Ureter (tissue), 1 donor: ENCODE data around the gene SLC24A4. TPM values are rescaled to one million over a fixed set of nuclear protein-coding genes. Genes with fewer than 3 reads are reported as not detected.
"Not testable (repeated sequence)": the region's sequence is repeated elsewhere in the genome, so short reads cannot be mapped to it uniquely, and the experiment has no call there.

ENCODE experiments used
- DNase-seq: peaks from one replicate; pipeline ENCODE4 v3.0.0-alpha.2; 2020; ENCODE audit warnings: low spot score
- total RNA-seq: library from RNA; stranded (reverse); gene quantifications from one replicate; pipeline ENCODE4 v1.2.4, GENCODE V29; 2023
- donor health status: DM: yes; HTN: yes; CAD: no.

Gene SLC24A4
- total RNA-seq, 1 donor from 2014 or later = 0.75 TPM

GRCh38 chr14:92402500-92402899 lies 79.5 kb downstream of the SLC24A4 start:
- not testable (repeated sequence) for DNase-seq

GRCh38 chr14:92404018-92404417 lies 81.1 kb downstream of the SLC24A4 start:
- DNase-seq = no peak

- no peak for DNase-seq
These were observed 81.5 kb downstream of the SLC24A4 start for GRCh38 chr14:92404421-92404820.

GRCh38 chr14:92404938-92405337 lies 82.0 kb downstream of the SLC24A4 start:
- DNase-seq = no peak

- no peak for DNase-seq
These were observed 84.4 kb downstream of the SLC24A4 start for GRCh38 chr14:92407410-92407809.

GRCh38 chr14:92409043-92409442 lies 86.1 kb downstream of the SLC24A4 start:
- DNase-seq = no peak

- no peak for DNase-seq
These were observed 88.2 kb downstream of the SLC24A4 start for GRCh38 chr14:92411135-92411534.

- no peak for DNase-seq
These were observed 89.0 kb downstream of the SLC24A4 start for GRCh38 chr14:92411941-92412340.

- DNase-seq = no peak
These were observed 89.9 kb downstream of the SLC24A4 start for GRCh38 chr14:92412912-92413311.

- DNase-seq = no peak
These were observed 90.4 kb downstream of the SLC24A4 start for GRCh38 chr14:92413379-92413778.

- DNase-seq = no peak
These were observed 91.9 kb downstream of the SLC24A4 start for GRCh38 chr14:92414690-92415445.

- DNase-seq = no peak
These were observed 93.0 kb downstream of the SLC24A4 start for GRCh38 chr14:92415969-92416368.

- DNase-seq = no peak
These were observed 93.6 kb downstream of the SLC24A4 start for GRCh38 chr14:92416544-92416943.

GRCh38 chr14:92417759-92418158 lies 94.8 kb downstream of the SLC24A4 start:
- no peak for DNase-seq

GRCh38 chr14:92421751-92422150 lies 98.8 kb downstream of the SLC24A4 start:
- DNase-seq = no peak

GRCh38 chr14:92425101-92425500 lies 102.1 kb downstream of the SLC24A4 start:
- DNase-seq = no peak

- no peak for DNase-seq
These were observed 103.3 kb downstream of the SLC24A4 start for GRCh38 chr14:92426237-92426636.

GRCh38 chr14:92427096-92427495 lies 104.1 kb downstream of the SLC24A4 start:
- no peak for DNase-seq

GRCh38 chr14:92430686-92431085 lies 107.7 kb downstream of the SLC24A4 start:
- DNase-seq = no peak

- DNase-seq = no peak
These were observed 108.3 kb downstream of the SLC24A4 start for GRCh38 chr14:92431199-92431725.

- DNase-seq = no peak
These were observed 110.4 kb downstream of the SLC24A4 start for GRCh38 chr14:92433407-92433806.

GRCh38 chr14:92435154-92435553 lies 112.2 kb downstream of the SLC24A4 start:
- no peak for DNase-seq

- no peak for DNase-seq
These were observed 113.3 kb downstream of the SLC24A4 start for GRCh38 chr14:92436115-92436776.
